ENCODE measurements around the gene DNMT3L. TPM values are rescaled to one million over a fixed set of nuclear protein-coding genes. Genes with fewer than 3 reads are reported as not detected.
"Not testable (repeated sequence)": the region's sequence is repeated elsewhere in the genome, so short reads cannot be mapped to it uniquely, and the experiment has no call there.

DNMT3L gene
- total and polyA plus RNA-seq, 12 donors: not detected

DNA sequence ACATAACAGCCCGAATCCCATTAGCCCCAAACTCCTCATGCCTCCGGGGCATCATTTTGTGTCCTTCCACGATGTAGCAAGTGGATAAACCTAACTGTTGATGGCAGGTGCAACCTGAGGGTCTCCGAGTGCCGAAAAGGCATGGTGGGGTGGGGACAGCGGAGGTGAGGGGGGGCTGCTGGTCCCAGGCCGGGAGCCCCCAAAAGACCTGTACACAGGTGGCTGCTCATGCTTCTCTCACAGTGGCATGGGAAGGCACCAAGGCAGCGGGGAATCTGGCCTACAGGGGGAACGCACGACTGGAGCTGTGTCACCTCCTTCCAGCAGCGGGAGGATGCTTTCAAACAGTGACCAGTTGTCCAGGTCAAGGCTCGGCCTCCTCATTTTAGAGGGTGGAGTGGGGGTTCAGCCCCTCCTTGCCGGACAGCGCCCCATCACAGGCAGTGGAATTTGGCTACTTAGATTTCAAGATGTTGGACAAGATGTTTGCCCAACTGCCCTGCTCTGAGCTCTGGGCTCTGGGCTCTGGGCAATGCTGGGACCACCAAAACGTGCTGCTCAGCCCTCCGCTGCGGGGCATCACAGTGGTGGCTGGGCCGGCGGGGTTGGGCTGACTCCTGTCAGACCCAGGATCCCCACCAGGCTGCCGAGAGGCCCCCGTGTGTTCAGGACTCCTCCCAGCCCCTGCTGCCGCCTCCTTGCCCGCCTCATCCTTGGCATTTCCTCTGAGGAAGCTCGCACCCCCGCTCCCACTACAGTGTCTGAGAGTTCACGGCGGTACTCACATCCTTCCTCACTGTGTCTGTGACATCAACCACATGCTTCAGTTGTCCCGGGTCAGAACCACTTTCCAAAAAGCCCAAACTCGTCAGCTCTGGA is 7.6 kb downstream of the DNMT3L start:
- 68 to 75% (median 72%) methylated on average over 12 to 29 of the region's 29 CpGs for WGBS, 4 donors

DNA sequence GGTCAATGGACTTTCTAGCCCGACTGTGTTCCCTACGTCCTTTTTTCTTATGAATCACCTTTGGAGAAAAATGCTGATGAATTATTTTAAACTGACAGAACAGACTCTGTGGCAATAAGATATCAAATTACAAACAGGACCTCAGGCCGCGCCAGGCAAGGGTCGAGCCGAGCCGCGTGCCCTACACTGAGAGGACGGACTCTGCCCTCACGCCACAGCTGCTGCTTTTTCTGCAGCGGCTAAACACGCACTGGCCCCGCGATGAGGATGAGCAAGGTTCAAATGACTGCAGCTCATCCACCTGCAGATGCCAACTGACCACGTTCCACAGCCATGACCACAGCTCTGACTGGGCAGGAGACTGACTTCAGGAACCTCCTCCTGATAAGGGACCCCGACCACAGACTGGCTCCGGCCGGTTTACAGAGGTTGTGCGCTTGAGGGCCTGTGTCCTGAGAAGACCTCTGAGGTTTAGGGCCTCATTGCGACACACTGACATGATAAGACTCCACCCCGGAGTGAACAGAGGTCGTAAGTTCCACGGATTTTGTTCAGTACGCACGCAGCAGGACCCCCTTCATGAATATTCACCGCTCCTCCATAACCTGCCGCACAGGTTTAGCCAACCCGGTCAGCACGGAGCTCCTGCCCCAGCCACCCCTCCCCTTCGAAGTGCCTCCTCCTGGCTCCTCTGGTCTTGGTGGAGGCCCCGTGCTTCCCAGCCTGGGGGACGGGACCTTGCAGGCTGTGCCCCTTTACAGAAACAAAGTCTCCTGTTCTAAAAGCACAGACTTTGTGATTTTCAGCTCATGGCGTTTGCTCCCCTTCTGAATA is 12.3 kb downstream of the DNMT3L start:
- no CpG with 5 or more reads among the region's 33 CpGs for WGBS, 4 donors
- H3K27ac ChIP-seq; H3K4me3 ChIP-seq; H3K4me1 ChIP-seq (replicated peaks in 1 of 2); H3K36me3 ChIP-seq (replicated peaks in 1 of 2); H3K9me3 ChIP-seq (replicated peaks in 1 of 3); H3K27me3 ChIP-seq; intact Hi-C loops (cut with DNase I); DNase-seq: not testable (repeated sequence)

More for the DNA sequence above, 7.6 kb downstream of the DNMT3L start:
- Histone ChIP-seq H3K36me3 (replicated peaks in 1 of 2) (no peaks in the 10 kb centered on the region), H3K4me3 (no peak overlapping the region), H3K4me1 (replicated peaks in 1 of 2) (no peaks in the 10 kb centered on the region), H3K27me3 (no peaks in the 10 kb centered on the region), H3K9me3 (replicated peaks in 1 of 3) (no peaks in the 10 kb centered on the region), H3K27ac (peak overlapping the region in 1 of 5 donors; percentile 40)
- DNase-seq: peak; percentile 13 to 57 (median 27)
- TF ChIP-seq, protein P1, sequence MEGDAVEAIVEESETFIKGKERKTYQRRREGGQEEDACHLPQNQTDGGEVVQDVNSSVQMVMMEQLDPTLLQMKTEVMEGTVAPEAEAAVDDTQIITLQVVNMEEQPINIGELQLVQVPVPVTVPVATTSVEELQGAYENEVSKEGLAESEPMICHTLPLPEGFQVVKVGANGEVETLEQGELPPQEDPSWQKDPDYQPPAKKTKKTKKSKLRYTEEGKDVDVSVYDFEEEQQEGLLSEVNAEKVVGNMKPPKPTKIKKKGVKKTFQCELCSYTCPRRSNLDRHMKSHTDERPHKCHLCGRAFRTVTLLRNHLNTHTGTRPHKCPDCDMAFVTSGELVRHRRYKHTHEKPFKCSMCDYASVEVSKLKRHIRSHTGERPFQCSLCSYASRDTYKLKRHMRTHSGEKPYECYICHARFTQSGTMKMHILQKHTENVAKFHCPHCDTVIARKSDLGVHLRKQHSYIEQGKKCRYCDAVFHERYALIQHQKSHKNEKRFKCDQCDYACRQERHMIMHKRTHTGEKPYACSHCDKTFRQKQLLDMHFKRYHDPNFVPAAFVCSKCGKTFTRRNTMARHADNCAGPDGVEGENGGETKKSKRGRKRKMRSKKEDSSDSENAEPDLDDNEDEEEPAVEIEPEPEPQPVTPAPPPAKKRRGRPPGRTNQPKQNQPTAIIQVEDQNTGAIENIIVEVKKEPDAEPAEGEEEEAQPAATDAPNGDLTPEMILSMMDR (IDR thresholded peaks at IDR 0.05): no peak
- no peak for TF ChIP-seq POLR2A (IDR thresholded peaks at IDR 0.05)
- intact Hi-C loops (cut with DNase I): no loop called here

DNA sequence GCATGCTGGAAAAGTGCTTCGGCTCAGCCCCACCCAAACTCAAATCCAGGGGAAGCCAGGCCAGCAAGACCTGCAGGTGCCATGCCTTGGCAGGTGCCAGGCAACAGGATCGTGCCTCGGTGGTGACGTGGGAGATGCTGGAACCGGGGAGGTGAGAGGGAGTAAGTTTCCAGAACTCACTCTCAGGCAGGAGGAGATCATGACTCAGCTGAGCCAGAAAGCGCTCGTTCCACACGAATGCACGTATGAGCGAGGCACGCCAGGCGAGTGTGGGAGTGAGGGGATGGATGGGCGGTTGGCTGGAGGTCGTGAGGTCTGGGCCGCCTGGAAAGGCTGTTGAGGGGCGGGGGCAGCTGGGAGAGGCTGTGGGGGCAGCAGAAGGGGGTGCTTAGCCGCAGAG is 13.8 kb downstream of the DNMT3L start:
- H3K9me3 ChIP-seq (replicated peaks in 1 of 3); intact Hi-C loops (cut with DNase I); H3K27ac ChIP-seq; H3K27me3 ChIP-seq; H3K4me3 ChIP-seq; H3K36me3 ChIP-seq (replicated peaks in 1 of 2); H3K4me1 ChIP-seq (replicated peaks in 1 of 2); DNase-seq: not testable (repeated sequence)
- no CpG with 5 or more reads among the region's 17 CpGs for WGBS, 4 donors

DNA sequence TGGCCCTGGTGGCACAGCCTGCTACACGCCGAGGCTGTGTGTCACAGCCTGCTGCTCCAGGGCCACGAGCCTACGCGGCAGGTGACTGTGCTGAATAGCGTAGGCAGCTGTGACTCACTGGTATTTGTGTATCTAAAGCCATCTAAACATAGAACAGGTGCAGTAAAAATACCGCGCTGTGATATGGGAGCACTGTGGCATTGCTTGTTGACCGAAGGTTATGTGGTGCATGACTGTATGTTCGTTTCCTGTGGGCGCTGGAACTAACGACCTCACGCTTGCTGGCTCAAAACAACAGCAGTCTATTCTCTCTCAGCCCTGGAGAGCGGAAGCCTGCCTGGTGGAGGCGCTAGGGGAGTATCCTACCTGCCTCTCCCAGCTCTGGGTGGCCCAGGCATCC is 17.7 kb downstream of the DNMT3L start:
- no CpG with 5 or more reads among the region's 15 CpGs for WGBS, 4 donors
- H3K27me3 ChIP-seq; H3K4me3 ChIP-seq; intact Hi-C loops (cut with DNase I); H3K27ac ChIP-seq; H3K4me1 ChIP-seq (replicated peaks in 1 of 2); DNase-seq; H3K9me3 ChIP-seq (replicated peaks in 1 of 3); H3K36me3 ChIP-seq (replicated peaks in 1 of 2): not testable (repeated sequence)

DNA sequence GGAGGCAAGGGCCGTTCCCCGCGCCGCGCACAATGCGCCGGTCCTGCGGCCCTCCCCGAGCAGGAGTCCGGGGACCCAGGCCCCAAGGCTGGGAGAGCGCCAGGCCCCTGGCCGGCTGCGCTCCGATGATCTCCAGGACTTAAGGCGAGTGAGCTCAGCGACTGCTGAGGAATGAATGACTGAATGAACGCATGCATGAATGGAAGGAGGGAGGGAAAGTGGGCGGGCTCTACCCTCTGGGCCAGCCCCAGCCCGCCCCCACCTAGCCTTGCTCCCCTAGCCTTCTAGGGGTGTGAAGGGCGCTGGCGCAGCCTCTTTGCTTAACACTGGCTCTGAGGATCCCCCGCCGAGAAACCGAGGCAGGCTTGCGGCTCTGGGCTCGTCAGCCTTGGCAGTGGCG is 20.4 kb downstream of the DNMT3L start:
- H3K9me3 ChIP-seq (replicated peaks in 1 of 3); H3K27me3 ChIP-seq; H3K4me1 ChIP-seq (replicated peaks in 1 of 2); DNase-seq; H3K27ac ChIP-seq; intact Hi-C loops (cut with DNase I); H3K36me3 ChIP-seq (replicated peaks in 1 of 2); H3K4me3 ChIP-seq: not testable (repeated sequence)
- no CpG with 5 or more reads among the region's 27 CpGs for WGBS, 4 donors

DNA sequence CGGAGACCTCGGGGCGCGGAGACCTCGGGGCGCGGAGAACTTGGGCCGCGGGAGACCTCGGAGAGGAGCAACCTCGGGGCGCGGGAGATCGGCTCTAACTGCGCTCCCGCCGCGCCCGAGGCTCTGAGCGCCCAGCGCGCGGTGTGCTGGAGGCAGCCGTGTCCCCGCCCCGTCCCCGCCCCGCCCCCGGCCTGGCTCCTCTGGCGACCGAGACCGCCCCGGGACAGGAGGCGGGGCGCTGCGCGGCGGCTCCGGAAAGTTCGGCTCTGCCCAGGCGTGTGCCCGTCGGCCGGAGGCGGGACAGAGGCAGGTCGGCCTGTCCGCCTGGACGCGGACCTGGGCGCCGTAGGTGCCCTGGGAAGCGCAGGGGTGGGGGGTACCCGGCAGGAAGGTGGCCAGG is 20.9 kb downstream of the DNMT3L start, which contains the start of gene ICOSLG:
TSS of gene ICOSLG (minus strand) at position 102 of the 400 bp plus-strand sequence. CDS start 126 bp downstream, outside the sequence.
- H3K4me1 ChIP-seq (replicated peaks in 1 of 2); H3K36me3 ChIP-seq (replicated peaks in 1 of 2); DNase-seq; H3K9me3 ChIP-seq (replicated peaks in 1 of 3); intact Hi-C loops (cut with DNase I); H3K4me3 ChIP-seq; H3K27me3 ChIP-seq; H3K27ac ChIP-seq: not testable (repeated sequence)
- WGBS, 4 donors: no CpG with 5 or more reads among the region's 53 CpGs

DNA sequence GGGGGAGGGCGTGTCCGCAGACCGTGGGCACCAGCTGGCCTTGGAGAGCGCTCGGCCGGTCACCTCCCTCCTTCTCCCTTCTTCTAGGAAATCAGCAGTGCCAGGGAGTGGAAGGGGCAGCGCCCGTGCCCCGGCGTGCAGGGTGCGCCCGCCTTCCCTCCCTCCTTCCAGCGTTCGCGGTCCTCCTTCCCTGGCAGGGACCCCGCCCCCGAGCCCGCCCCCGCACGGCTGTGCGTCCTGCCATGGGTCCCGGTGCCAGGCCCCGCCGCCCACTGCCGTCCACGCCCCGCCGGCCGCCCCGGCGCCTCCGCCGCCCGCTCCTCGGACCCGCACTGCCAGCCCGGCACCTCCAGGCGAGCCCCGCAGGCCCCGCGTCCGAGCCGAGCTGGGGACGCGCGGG is 21.3 kb downstream of the DNMT3L start:
- DNase-seq; H3K9me3 ChIP-seq (replicated peaks in 1 of 3); H3K4me1 ChIP-seq (replicated peaks in 1 of 2); intact Hi-C loops (cut with DNase I); H3K4me3 ChIP-seq; H3K27me3 ChIP-seq; H3K27ac ChIP-seq; H3K36me3 ChIP-seq (replicated peaks in 1 of 2): not testable (repeated sequence)
- WGBS, 4 donors: no CpG with 5 or more reads among the region's 46 CpGs

DNA sequence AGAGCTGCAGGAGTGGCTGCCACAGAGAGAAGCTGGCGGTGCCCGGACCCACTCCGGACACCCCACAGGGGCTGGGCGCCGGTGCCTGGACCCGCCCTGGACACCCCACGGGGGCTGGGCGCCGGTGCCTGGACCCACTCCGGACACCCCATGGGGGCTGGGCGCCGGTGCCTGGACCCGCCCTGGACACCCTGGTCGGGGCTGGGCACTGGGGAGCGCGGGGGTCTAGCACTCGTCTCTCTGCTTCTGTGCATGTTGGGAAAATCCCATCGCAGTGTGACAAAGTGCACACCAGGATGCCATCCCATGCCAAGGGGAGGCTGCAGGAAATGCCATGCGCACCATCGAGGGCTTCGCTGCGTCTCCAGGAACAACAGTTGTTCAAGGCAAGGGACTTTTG is 32.1 kb downstream of the DNMT3L start:
- DNase-seq; H3K36me3 ChIP-seq (replicated peaks in 1 of 2); intact Hi-C loops (cut with DNase I); H3K27me3 ChIP-seq; H3K4me3 ChIP-seq; H3K4me1 ChIP-seq (replicated peaks in 1 of 2); H3K27ac ChIP-seq; H3K9me3 ChIP-seq (replicated peaks in 1 of 3): not testable (repeated sequence)
- 86% methylated on average over 10 of the region's 22 CpGs; no CpG with 5 or more reads in 3 of the 4 donors for WGBS, 4 donors

DNA sequence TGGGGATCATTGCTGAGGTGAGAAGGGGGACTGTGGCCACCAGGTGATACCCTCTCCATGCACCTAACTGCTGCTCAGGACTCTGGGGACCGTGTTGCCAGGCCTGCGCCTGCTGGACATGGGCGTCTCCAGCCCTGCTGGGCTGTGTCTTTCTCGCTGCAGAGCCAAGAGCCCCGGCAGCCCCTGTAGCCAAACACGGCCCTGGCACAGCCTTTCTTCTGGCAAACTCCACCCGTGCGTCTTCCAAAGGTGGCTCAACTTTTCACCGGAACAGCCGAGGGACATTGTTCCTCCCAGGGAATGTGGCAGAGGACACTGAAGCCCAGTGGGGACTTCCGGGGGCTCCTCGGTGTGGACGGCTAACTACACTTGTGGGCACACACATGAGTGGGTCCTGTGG is 33.6 kb downstream of the DNMT3L start:
- DNase-seq; H3K27me3 ChIP-seq; H3K4me3 ChIP-seq; H3K36me3 ChIP-seq (replicated peaks in 1 of 2); H3K27ac ChIP-seq; H3K9me3 ChIP-seq (replicated peaks in 1 of 3); H3K4me1 ChIP-seq (replicated peaks in 1 of 2); intact Hi-C loops (cut with DNase I): not testable (repeated sequence)
- no CpG with 5 or more reads among the region's 13 CpGs for WGBS, 4 donors

DNA sequence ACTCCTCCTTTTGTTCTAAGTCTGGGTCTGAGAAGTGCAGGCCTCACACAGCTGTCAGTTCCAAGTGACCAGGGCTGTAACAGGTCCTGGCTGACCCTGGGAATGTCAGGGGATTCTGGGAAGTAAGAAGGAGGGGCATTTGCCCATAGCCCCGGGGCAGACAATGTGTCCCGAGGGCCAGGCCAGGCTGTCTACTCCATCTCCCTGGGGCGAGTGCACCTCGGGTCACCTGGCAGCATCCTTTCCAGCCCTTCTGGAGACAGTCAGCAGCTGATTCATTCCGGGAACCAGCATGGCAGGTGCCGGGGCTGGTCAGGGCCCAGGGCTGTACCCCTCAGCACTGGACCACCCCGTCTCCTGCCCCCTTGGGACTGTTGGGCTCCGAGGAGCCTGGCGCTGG is 34.1 kb downstream of the DNMT3L start:
- DNase-seq; H3K27ac ChIP-seq; H3K36me3 ChIP-seq (replicated peaks in 1 of 2); intact Hi-C loops (cut with DNase I); H3K9me3 ChIP-seq (replicated peaks in 1 of 3); H3K4me1 ChIP-seq (replicated peaks in 1 of 2); H3K27me3 ChIP-seq; H3K4me3 ChIP-seq: not testable (repeated sequence)
- WGBS, 4 donors: 94% methylated on average over 2 of the region's 9 CpGs; no CpG with 5 or more reads in 3 of the 4 donors
